Stomach (tissue), 4 donors: ENCODE results near the gene ANKRD36B.
"Not testable (repeated sequence)": the region's sequence is repeated elsewhere in the genome, so short reads cannot be mapped to it uniquely, and the experiment has no call there.

Experiments used
- POLR2AphosphoS5 ChIP-seq, 3 donors: sonication (generic); formaldehyde crosslinking; IDR thresholded peaks; one replicate each; pipeline ENCODE4 v1.6.1; 2016; ENCODE audit warnings: antibody characterized with exemption in 3 of 3
- TF ChIP-seq, protein P1 (sequence below), 7 experiments: fragments of 450-650 bp in 4 of 7; fragments of 200-600 bp in 3 of 7; sonication (generic) in 3 of 7; IDR thresholded peaks; one replicate each; pipeline ENCODE4 v1.5.1; 2016 to 2019; ENCODE audit warnings: antibody characterized with exemption in 7 of 7, control low read depth in 2 of 7, mild to moderate bottlenecking in 1 of 7

DNA sequence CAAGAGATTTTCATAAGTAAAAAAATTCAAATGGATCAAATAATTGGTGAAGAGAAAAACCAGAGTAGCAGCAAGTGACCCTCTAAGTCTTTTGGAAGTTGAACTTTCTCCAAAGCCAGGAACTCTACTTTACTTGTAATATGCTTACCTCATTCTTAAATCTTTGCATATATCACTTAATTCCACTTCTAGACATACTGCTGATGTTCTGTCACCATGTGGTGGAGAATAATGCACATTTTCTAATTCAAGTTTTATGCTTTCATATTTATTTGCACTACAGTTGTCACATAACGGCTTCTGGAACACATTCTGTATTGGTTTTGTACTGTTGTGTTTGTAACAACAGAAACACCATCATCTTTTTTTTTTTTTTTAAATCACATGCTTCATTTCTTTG, 65.9 kb downstream of the ANKRD36B start:
- TF ChIP-seq, protein P1, sequence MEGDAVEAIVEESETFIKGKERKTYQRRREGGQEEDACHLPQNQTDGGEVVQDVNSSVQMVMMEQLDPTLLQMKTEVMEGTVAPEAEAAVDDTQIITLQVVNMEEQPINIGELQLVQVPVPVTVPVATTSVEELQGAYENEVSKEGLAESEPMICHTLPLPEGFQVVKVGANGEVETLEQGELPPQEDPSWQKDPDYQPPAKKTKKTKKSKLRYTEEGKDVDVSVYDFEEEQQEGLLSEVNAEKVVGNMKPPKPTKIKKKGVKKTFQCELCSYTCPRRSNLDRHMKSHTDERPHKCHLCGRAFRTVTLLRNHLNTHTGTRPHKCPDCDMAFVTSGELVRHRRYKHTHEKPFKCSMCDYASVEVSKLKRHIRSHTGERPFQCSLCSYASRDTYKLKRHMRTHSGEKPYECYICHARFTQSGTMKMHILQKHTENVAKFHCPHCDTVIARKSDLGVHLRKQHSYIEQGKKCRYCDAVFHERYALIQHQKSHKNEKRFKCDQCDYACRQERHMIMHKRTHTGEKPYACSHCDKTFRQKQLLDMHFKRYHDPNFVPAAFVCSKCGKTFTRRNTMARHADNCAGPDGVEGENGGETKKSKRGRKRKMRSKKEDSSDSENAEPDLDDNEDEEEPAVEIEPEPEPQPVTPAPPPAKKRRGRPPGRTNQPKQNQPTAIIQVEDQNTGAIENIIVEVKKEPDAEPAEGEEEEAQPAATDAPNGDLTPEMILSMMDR (IDR thresholded peaks at IDR 0.05): not testable (repeated sequence)
- not testable (repeated sequence) for TF ChIP-seq POLR2AphosphoS5 (IDR thresholded peaks at IDR 0.05)
